Neutrophil (primary cell): ENCODE measurements around the gene NFKB1.

ENCODE experiments used
- H3K27ac ChIP-seq: fragments of 200-600 bp; sonication (generic); 2 replicates; pipeline ENCODE4 v1.5.1; 2016; ENCODE audit warnings: mild to moderate bottlenecking, moderate library complexity
- H3K27me3 ChIP-seq: fragments of 200-600 bp; sonication (generic); 2 replicates; pipeline ENCODE4 v1.6.0; 2016; ENCODE audit warnings: mild to moderate bottlenecking
- H3K36me3 ChIP-seq: fragments of 200-600 bp; sonication (generic); 2 replicates; pipeline ENCODE4 v1.5.1; 2017
- H3K4me1 ChIP-seq, 2 experiments: fragments of 200-600 bp in 1 of 2; sonication (generic) in 1 of 2; 1 replicate in 1 of 2; 2 replicates in 1 of 2; pipeline versions ENCODE4 v1.5.1 to v1.6.1; 2013 to 2016; ENCODE audit warnings: low read depth in 1 of 2, low read length in 1 of 2, mild to moderate bottlenecking in 1 of 2, moderate library complexity in 1 of 2; ENCODE audit not compliant: control insufficient read depth in 1 of 2, insufficient read depth in 1 of 2
- H3K4me3 ChIP-seq, 2 experiments: fragments of 200-600 bp in 1 of 2; sonication (generic) in 1 of 2; 1 replicate in 1 of 2; 2 replicates in 1 of 2; pipeline ENCODE4 v1.5.1; 2013 to 2016; ENCODE audit warnings: low read depth in 1 of 2, low read length in 1 of 2, mild to moderate bottlenecking in 1 of 2, moderate library complexity in 1 of 2
- H3K9me3 ChIP-seq: fragments of 200-600 bp; sonication (generic); 2 replicates; pipeline ENCODE4 v1.5.1; 2016
- TF ChIP-seq, protein P1 (sequence below): fragments of 200-600 bp; sonication (generic); IDR thresholded peaks from 2 replicates; pipeline ENCODE4 v1.5.1; 2016; ENCODE audit warnings: antibody characterized with exemption

NFKB1 gene

DNA sequence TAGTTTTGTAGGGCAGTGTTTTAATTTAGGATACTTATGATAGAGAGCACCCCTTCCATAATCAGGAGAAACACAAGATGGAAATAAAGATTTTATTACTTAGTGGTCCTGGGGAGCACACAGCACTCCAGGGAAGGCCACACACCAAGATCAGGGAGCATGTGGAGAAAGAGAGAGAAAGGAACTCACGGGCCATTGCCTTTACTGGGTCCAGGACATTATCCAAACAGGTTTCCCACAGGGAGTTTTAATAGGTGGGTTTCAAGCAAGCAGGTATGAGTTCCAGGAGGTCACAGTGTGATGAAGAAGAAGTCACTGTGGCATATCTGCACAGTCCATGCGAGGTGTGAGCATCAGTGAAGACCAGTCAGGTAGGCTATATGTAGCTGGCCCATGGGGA lies 46.8 kb downstream of the NFKB1 start:
- Histone ChIP-seq H3K9me3 (no peaks in the 10 kb centered on the region), H3K4me3 (no peak overlapping the region), H3K4me1 (no peaks in the 10 kb centered on the region), H3K27ac (no peak overlapping the region), H3K36me3 (peaks cover 43% of the 10 kb centered on the region), H3K27me3 (no peaks in the 10 kb centered on the region)
- TF ChIP-seq, protein P1, sequence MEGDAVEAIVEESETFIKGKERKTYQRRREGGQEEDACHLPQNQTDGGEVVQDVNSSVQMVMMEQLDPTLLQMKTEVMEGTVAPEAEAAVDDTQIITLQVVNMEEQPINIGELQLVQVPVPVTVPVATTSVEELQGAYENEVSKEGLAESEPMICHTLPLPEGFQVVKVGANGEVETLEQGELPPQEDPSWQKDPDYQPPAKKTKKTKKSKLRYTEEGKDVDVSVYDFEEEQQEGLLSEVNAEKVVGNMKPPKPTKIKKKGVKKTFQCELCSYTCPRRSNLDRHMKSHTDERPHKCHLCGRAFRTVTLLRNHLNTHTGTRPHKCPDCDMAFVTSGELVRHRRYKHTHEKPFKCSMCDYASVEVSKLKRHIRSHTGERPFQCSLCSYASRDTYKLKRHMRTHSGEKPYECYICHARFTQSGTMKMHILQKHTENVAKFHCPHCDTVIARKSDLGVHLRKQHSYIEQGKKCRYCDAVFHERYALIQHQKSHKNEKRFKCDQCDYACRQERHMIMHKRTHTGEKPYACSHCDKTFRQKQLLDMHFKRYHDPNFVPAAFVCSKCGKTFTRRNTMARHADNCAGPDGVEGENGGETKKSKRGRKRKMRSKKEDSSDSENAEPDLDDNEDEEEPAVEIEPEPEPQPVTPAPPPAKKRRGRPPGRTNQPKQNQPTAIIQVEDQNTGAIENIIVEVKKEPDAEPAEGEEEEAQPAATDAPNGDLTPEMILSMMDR: no peak

DNA sequence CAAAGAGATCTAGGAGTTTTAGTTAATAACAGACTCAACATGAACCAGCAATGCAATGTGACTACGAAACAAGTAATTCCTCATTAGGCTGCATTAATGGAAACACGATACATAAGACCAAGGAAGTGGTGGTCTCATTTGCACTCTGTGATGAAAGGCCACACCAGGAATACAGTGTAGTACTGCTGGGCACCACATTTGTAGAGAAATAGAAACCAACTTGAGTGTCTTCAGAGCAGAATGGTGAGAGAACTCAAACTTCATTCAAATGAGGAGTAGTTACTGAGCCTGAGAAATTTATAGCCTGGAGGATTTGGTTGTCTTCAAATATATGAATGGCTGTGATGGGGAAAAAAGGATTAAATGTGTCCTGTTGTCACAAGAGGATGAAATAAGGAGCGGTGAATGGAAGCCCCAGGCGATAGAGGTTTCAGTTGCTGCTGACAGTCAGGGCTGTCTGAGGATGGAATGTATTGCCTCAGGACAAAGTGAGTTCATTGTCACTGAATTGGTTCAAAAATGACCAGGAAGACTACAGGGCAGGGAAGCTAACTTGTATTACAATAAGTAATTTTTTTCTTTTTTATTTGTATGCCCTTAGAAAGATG lies 50.9 kb downstream of the NFKB1 start:
- TF ChIP-seq, protein P1: no peak
- Histone ChIP-seq H3K27ac (no peak overlapping the region), H3K36me3 (peaks cover 24% of the 10 kb centered on the region), H3K9me3 (no peaks in the 10 kb centered on the region), H3K27me3 (no peaks in the 10 kb centered on the region), H3K4me1 (no peaks in the 10 kb centered on the region), H3K4me3 (no peak overlapping the region)

DNA sequence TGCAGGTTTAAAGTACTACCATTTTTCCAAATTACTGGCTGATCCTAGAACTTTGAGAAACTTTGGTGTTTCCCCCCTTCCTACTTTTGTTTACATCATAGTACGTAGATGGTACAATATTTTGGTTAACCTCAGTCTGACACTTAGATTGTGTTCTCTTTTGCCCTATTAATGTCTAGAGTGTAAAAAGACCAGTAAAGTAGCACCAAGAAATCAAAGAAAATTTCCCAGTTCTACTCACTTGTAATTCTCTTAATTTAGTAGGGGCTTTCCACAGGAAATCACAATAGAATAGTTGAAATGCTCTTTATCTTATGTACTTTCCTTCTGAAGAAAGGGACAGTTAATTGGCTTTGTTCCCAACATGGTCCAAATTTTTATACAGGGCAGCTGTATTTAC lies 51.6 kb downstream of the NFKB1 start:
- Histone ChIP-seq H3K27ac (no peak overlapping the region), H3K36me3 (peaks cover 24% of the 10 kb centered on the region), H3K4me3 (no peak overlapping the region), H3K27me3 (no peaks in the 10 kb centered on the region), H3K9me3 (no peaks in the 10 kb centered on the region), H3K4me1 (no peaks in the 10 kb centered on the region)
- TF ChIP-seq, protein P1: no peak

DNA sequence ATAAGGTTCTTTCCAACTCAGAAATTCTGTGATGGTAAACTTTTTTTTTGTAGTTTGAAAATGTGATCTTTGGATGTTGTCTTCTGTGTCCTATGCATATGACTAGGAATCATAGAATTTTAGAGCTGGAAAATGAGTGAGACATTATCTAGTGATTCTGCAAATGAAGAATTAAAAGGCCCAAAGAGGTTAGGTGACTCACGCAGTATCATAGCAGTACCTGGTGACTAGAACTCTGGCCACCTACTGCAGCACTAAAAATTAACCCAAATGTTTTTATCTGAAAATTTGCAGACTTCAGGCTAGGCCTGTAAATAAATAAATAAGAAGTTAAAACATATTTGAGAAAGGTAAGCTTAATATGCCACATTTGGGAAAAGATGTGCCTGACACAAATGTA lies 52.8 kb downstream of the NFKB1 start:
- no peak overlapping the region for H3K27ac ChIP-seq
- TF ChIP-seq, protein P1: no peak
- H3K27me3 ChIP-seq: no peaks in the 10 kb centered on the region
- H3K4me1 ChIP-seq: no peaks in the 10 kb centered on the region
- H3K9me3 ChIP-seq: no peaks in the 10 kb centered on the region
- peaks cover 20% of the 10 kb centered on the region for H3K36me3 ChIP-seq
- no peak overlapping the region for H3K4me3 ChIP-seq

DNA sequence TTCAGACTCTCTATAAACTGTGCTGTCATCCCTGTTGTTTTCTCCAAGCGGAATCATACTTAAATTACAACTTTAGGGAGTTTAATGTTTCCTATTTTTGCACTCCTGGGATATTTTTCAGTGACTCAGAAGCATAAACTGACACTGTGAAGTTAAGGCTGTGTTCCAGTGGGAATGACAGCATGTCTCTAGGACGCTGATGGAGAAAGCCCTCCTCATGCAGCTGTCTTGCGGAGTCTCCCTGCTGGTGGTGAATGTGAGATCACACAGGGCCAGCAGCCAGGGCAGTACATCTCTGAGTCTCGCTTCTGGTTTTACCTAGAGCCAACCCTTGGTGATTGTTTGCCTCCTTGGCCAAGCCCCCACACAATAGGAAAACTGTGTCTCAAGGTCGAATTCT lies 53.3 kb downstream of the NFKB1 start:
- H3K9me3 ChIP-seq: no peaks in the 10 kb centered on the region
- no peaks in the 10 kb centered on the region for H3K4me1 ChIP-seq
- H3K4me3 ChIP-seq: no peak overlapping the region
- peaks cover 19% of the 10 kb centered on the region for H3K36me3 ChIP-seq
- no peak overlapping the region for H3K27ac ChIP-seq
- TF ChIP-seq, protein P1: no peak
- no peaks in the 10 kb centered on the region for H3K27me3 ChIP-seq

DNA sequence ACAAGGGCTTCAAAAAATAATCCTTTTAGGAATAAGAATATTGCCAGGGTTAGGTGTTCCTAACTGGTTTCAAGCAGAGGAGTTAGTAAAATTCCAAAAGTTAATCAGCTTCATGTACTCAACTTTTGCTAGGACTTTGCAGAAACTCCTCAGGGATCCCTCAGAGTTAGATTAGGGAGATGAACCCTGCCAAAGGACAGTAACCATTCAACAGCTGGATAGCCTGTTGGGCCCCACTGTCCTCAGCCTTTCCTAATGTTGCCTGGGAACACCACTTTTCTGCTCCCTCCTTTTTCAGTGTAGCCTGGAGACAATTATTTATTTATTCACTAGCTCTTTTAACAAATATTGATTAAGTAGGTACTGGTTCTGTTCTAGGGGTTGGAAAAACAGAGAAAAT lies 53.8 kb downstream of the NFKB1 start:
- no peaks in the 10 kb centered on the region for H3K4me1 ChIP-seq
- TF ChIP-seq, protein P1: no peak
- peaks cover 19% of the 10 kb centered on the region for H3K36me3 ChIP-seq

More for the DNA sequence above, 53.8 kb downstream of the NFKB1 start:
- Histone ChIP-seq H3K4me3 (no peak overlapping the region), H3K27me3 (no peaks in the 10 kb centered on the region), H3K9me3 (no peaks in the 10 kb centered on the region), H3K27ac (no peak overlapping the region)
